Hematopoietic multipotent progenitor cell treated with erythropoietin and hydrocortisone succinate and interleukin-3 and kit ligand, for 8 days (in vitro differentiated cells): Measurements from ENCODE around the gene PWP2.
"Not testable (repeated sequence)": the region's sequence is repeated elsewhere in the genome, so short reads cannot be mapped to it uniquely, and the experiment has no call there.

Source experiments
- DNase-seq: peaks from one replicate; pipeline ENCODE4 v3.0.0-alpha.2; 2015

PWP2 gene

GRCh38 chr21:44083631-44084291, 23.4 kb upstream of the PWP2 start:
- no peak for DNase-seq

- DNase-seq, result no peak
Measured at GRCh38 chr21:44084496-44085241, 22.5 kb upstream of the PWP2 start.

GRCh38 chr21:44085491-44086321, 21.5 kb upstream of the PWP2 start:
- no peak for DNase-seq

- no peak for DNase-seq
Measured at GRCh38 chr21:44086636-44087425, 20.4 kb upstream of the PWP2 start.

- peak; percentile 12 for DNase-seq
Measured at GRCh38 chr21:44087426-44088400, 19.5 kb upstream of the PWP2 start.

- no peak for DNase-seq
Measured at GRCh38 chr21:44088401-44088780, 18.8 kb upstream of the PWP2 start.

GRCh38 chr21:44089001-44089911, 17.9 kb upstream of the PWP2 start:
- no peak for DNase-seq

- DNase-seq, result no peak
Measured at GRCh38 chr21:44090325-44090724, 16.9 kb upstream of the PWP2 start.

- DNase-seq, result no peak
Measured at GRCh38 chr21:44092211-44092610, 15.0 kb upstream of the PWP2 start.

GRCh38 chr21:44093761-44094160, 13.4 kb upstream of the PWP2 start:
- DNase-seq, result no peak

GRCh38 chr21:44094832-44095231, 12.4 kb upstream of the PWP2 start:
- DNase-seq, result no peak

GRCh38 chr21:44098507-44098906, 8.7 kb upstream of the PWP2 start:
- not testable (repeated sequence) for DNase-seq

GRCh38 chr21:44098964-44099363, 8.2 kb upstream of the PWP2 start:
- DNase-seq, result not testable (repeated sequence)

- DNase-seq, result not testable (repeated sequence)
Measured at GRCh38 chr21:44107589-44107988, 390 bp downstream of the PWP2 start.

- not testable (repeated sequence) for DNase-seq
Measured at GRCh38 chr21:44113702-44114371, 6.6 kb downstream of the PWP2 start.

GRCh38 chr21:44122131-44122530, 14.9 kb downstream of the PWP2 start:
- DNase-seq, result not testable (repeated sequence)

- not testable (repeated sequence) for DNase-seq
Measured at GRCh38 chr21:44127827-44128226, 20.6 kb downstream of the PWP2 start.

- not testable (repeated sequence) for DNase-seq
Measured at GRCh38 chr21:44133715-44134057, 26.5 kb downstream of the PWP2 start.

- DNase-seq, result not testable (repeated sequence)
Measured at GRCh38 chr21:44134732-44135131, 27.5 kb downstream of the PWP2 start.

- DNase-seq, result not testable (repeated sequence)
Measured at GRCh38 chr21:44138039-44138438, 30.8 kb downstream of the PWP2 start.
